K562 (cell line): ENCODE measurements around the gene RPL15. TPM values are rescaled to one million over a fixed set of nuclear protein-coding genes. Genes with fewer than 3 reads are reported as not detected.
A peak's percentile ranks its signal among the peaks of the same experiment; 100 is the strongest.

Experiments used
- ATAC-seq: fragments of 200-7000 bp; cut with Tn5 transposase; 3 replicates; pipeline ENCODE4 v1.9.1; 2020; ENCODE audit warnings: moderate library complexity
- BruUV-seq: library from RNA; stranded (reverse); fragments of 400-500 nt; replicated peaks from 2 replicates; lab custom pipeline; 2021; lab: Mats Ljungman, UMichigan
- CTCF ChIA-PET: fragments of 300-600 bp; formaldehyde crosslinking; extraction: SDS; loops from one replicate; lab custom pipeline; 2021; ENCODE audit warnings: low intra/inter-chr PET ratio; lab: Yijun Ruan, JAX
- POLR2A ChIA-PET: fragments of 300-600, 350-650 bp; sonication (Branson Sonifier 250); formaldehyde crosslinking; extraction: SDS; loops from one replicate; lab custom pipeline; 2021; ENCODE audit warnings: antibody characterized with exemption, inconsistent platforms; lab: Yijun Ruan, JAX
- DNase-seq, 4 experiments: peaks; one replicate each; pipeline versions ENCODE4 v3.0.0 to v3.0.0-alpha.2; 2011 to 2018; ENCODE audit warnings: low spot score in 3 of 4, mixed read lengths in 3 of 4; ENCODE audit errors: extremely low read depth in 1 of 4
- FAIRE-seq: peaks from 2 replicates; lab custom pipeline; 2011; peaks lifted over from hg19 to GRCh38; lab: Jason Lieb, UNC
- H2AFZ ChIP-seq: 2 replicates; pipeline ENCODE4 v1.6.0; 2011; ENCODE audit warnings: low read depth, low read length, control low read depth, inconsistent platforms
- H3K27ac ChIP-seq: fragments of 200-600 bp; 3 replicates; pipeline ENCODE4 v1.8.0; 2011; ENCODE audit warnings: low read depth, mild to moderate bottlenecking, control low read depth, inconsistent platforms, low read length, moderate library complexity, mixed read lengths; ENCODE audit errors: extremely low read depth
- H3K27me3 ChIP-seq, 2 experiments: fragments of 300-600 bp in 1 of 2; 2 replicates in 1 of 2; 3 replicates in 1 of 2; pipeline versions ENCODE4 v1.6.0 to v1.8.0; 2011; ENCODE audit warnings: inconsistent platforms in 2 of 2, low read length in 2 of 2, mild to moderate bottlenecking in 1 of 2, mixed read lengths in 1 of 2, moderate library complexity in 1 of 2; ENCODE audit not compliant: control insufficient read depth in 2 of 2, insufficient read depth in 2 of 2
- H3K36me3 ChIP-seq: fragments of 300-600 bp; 3 replicates; pipeline ENCODE4 v1.8.0; 2011; ENCODE audit warnings: mild to moderate bottlenecking, low read length, inconsistent platforms; ENCODE audit not compliant: control insufficient read depth, insufficient read depth
- H3K4me1 ChIP-seq, 2 experiments: fragments of 200-600 bp in 1 of 2; replicated peaks in 1 of 2; 2 replicates in 1 of 2; 3 replicates in 1 of 2; pipeline versions ENCODE4 v1.5.1 to v1.8.0; 2011; ENCODE audit warnings: inconsistent platforms in 2 of 2, low read length in 2 of 2, mild to moderate bottlenecking in 1 of 2, mixed read lengths in 1 of 2, moderate library complexity in 1 of 2; ENCODE audit not compliant: control insufficient read depth in 2 of 2, insufficient read depth in 2 of 2
- H3K4me2 ChIP-seq: 2 replicates; pipeline ENCODE4 v1.6.1; 2011; ENCODE audit warnings: low read length, control low read depth, inconsistent platforms, mixed read lengths; ENCODE audit not compliant: insufficient read depth
- H3K4me3 ChIP-seq: fragments of 200-600 bp; sonication (generic), shearing (Covaris generic); 2 replicates; pipeline ENCODE4 v1.5.1; 2016; ENCODE audit warnings: control low read depth, inconsistent platforms
- H3K79me2 ChIP-seq: fragments of 200-600 bp; 3 replicates; pipeline ENCODE4 v1.8.0; 2011; ENCODE audit warnings: low read length, inconsistent platforms; ENCODE audit not compliant: control insufficient read depth, insufficient read depth
- H3K9ac ChIP-seq, 2 experiments: 2 replicates each; pipeline versions ENCODE4 v1.6.0 to v1.6.1; 2011; ENCODE audit warnings: low read depth in 2 of 2, low read length in 2 of 2, control low read depth in 1 of 2, inconsistent platforms in 1 of 2, mild to moderate bottlenecking in 1 of 2, mixed read lengths in 1 of 2; ENCODE audit not compliant: insufficient read depth in 1 of 2
- H3K9me1 ChIP-seq: one replicate; pipeline ENCODE4 v1.6.0; 2011; ENCODE audit warnings: inconsistent platforms, mild to moderate bottlenecking, low read length, moderate library complexity; ENCODE audit not compliant: control insufficient read depth, insufficient read depth
- H3K9me3 ChIP-seq: replicated peaks from 2 replicates; pipeline ENCODE4 v1.5.1; 2011; ENCODE audit warnings: low read depth, low read length, inconsistent platforms; ENCODE audit not compliant: control insufficient read depth, insufficient read depth
- H4K20me1 ChIP-seq: replicated peaks from 2 replicates; pipeline ENCODE4 v1.6.1; 2011; ENCODE audit warnings: low read length, inconsistent platforms, mixed read lengths; ENCODE audit not compliant: control insufficient read depth, insufficient read depth
- RAD21 ChIP-seq, 2 experiments: fragments of 250-450 bp in 1 of 2; fragments of 450-650 bp in 1 of 2; sonication (Bioruptor Pico) in 1 of 2; formaldehyde crosslinking in 1 of 2; IDR thresholded peaks in 1 of 2; conservative IDR thresholded peaks in 1 of 2; 2 replicates each; pipeline versions ENCODE4 v1.4.0 to v1.8.0; 2020 to 2022; ENCODE audit warnings: mild to moderate bottlenecking in 2 of 2, moderate library complexity in 1 of 2
- TOE1 ChIP-seq, 2 experiments: fragments of 450-650 bp in 1 of 2; sonication (generic) in 1 of 2; formaldehyde crosslinking in 1 of 2; IDR thresholded peaks; 2 replicates each; pipeline versions ENCODE4 v1.7.1 to v1.8.0; 2016 to 2022; ENCODE audit warnings: borderline replicate concordance in 2 of 2, mild to moderate bottlenecking in 2 of 2, antibody characterized with exemption in 1 of 2, inconsistent platforms in 1 of 2, low read depth in 1 of 2, missing genetic modification reagents in 1 of 2, moderate library complexity in 1 of 2
- ZNF77 ChIP-seq: fragments of 250-450 bp; sonication (Bioruptor Pico); IDR thresholded peaks from 2 replicates; pipeline ENCODE4 v1.5.0; 2020
- WGBS: fragments of 100-300 bp; shearing (Covaris generic); methylation state at CpG from one replicate; pipeline ENCODE4 v1.1.6; 2016; ENCODE audit warnings: low coverage, mixed read lengths; ENCODE audit not compliant: insufficient coverage; ENCODE audit errors: missing lambda C conversion rate; 5-methylcytosine and 5-hydroxymethylcytosine counted together
- in situ Hi-C: fragments of 300-500 bp; cut with MboI; formaldehyde crosslinking; loops from 4 replicates; pipeline ENCODE4 v1.15.0; 2018; ENCODE audit warnings: inconsistent platforms, mixed read lengths
- intact Hi-C: fragments of 100-400 bp; cut with micrococcal nuclease; formaldehyde crosslinking; loops from 2 replicates; pipeline ENCODE4 v1.14.2; 2022
- polyA plus RNA-seq, 8 experiments: library from polyadenylated mRNA; depleted of rRNA in 4 of 8; stranded (reverse) in 5 of 8; unstranded in 3 of 8; fragments of >200 nt; fragmentation: Nextera tagmentation in 2 of 8; fragmentation: Illumina TruSeq in 1 of 8; extraction: Ambion mirVana in 2 of 8; extraction: Trizol in 1 of 8; gene quantifications; 2 replicates each; pipeline versions ENCODE4 v1.2.1 to v1.2.3, GENCODE V29; 2011 to 2014; ENCODE audit warnings: inconsistent platforms in 1 of 8, missing spikeins in 1 of 8
- total RNA-seq, 7 experiments: library from RNA; depleted of rRNA in 6 of 7; stranded (reverse); fragments of >200 nt in 6 of 7; fragmentation: Illumina TruSeq in 2 of 7; extraction: Trizol in 2 of 7; gene quantifications; 2 replicates each; pipeline versions ENCODE4 v1.2.1 to v1.2.3, GENCODE V29; 2011 to 2021; ENCODE audit warnings: low replicate concordance in 1 of 7
- TF ChIP-seq, protein P1 (sequence below), 3 experiments: IDR thresholded peaks in 2 of 3; conservative IDR thresholded peaks in 1 of 3; 2 replicates each; pipeline ENCODE4 v1.5.1; 2011 to 2012; ENCODE audit warnings: low read length in 3 of 3, mild to moderate bottlenecking in 3 of 3, control low read depth in 2 of 3, improper control_type of control experiment in 1 of 3, inconsistent platforms in 1 of 3, low read depth in 1 of 3, mixed read lengths in 1 of 3, moderate library complexity in 1 of 3; ENCODE audit not compliant: insufficient read depth in 2 of 3

The RPL15 gene
- total and polyA plus RNA-seq, 9 of the 15 experiments (the other 6 are each of a cell fraction or from before 2014, with no cell fraction given): 2,393 to 8,850 (median 3,928) TPM

DNA sequence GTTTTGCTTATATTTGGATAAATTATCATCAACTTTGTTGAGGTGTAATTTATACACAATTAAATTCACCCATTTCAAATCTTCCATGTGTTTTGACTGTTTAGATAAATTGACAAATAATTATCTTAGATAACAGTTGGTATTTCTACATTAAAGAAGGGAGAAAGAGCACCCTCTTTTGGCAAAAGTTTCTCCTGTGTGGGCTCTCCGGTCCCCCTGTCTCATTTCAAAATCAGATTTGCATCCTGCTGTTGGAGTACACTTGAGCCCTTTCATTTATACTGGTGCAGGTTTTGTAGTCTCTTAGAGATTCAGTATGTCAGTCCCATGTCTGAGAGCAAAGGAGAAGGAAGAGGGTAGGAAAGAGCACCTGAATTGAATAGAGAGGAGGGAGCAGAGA, 49.5 kb upstream of the RPL15 start:
- FAIRE-seq: no peak
- Histone ChIP-seq H3K27ac (no peak overlapping the region), H3K4me3 (no peak overlapping the region), H3K9me3 (no peaks in the 10 kb centered on the region), H3K36me3 (peaks cover 5% of the 10 kb centered on the region; the same call in 1 of the 3 replicates), H3K4me1 (no peaks in the 10 kb centered on the region; a peak in 1 of 5 replicates), H2AFZ (no peak overlapping the region), H3K9ac (no peak overlapping the region)
- POLR2A ChIA-PET: no interaction called here
- intact Hi-C loops: loop anchor here (5.0 kb wide), 1 partner anchor 60 kb away; the partner anchor contains the start of gene UBE2E1
- no TSS peak for BruUV-seq
- 28% methylated on average over 1 of the region's 1 CpG for WGBS
- TF ChIP-seq TOE1 (IDR thresholded peaks at IDR 0.05; ENCODE audit: borderline replicate concordance) (no peak), TOE1 (CRISPR knock-in tag; IDR thresholded peaks at IDR 0.05; ENCODE audit: borderline replicate concordance, low read depth) (no peak), RAD21 (CRISPR knock-in tag; conservative IDR thresholded peaks at IDR 0.05 in 1 of 2, IDR thresholded peaks at IDR 0.05 in 1 of 2) (peak; percentile 25 to 28; a peak in 2 of 4 replicates), ZNF77 (no peak)
- TF ChIP-seq, protein P1, sequence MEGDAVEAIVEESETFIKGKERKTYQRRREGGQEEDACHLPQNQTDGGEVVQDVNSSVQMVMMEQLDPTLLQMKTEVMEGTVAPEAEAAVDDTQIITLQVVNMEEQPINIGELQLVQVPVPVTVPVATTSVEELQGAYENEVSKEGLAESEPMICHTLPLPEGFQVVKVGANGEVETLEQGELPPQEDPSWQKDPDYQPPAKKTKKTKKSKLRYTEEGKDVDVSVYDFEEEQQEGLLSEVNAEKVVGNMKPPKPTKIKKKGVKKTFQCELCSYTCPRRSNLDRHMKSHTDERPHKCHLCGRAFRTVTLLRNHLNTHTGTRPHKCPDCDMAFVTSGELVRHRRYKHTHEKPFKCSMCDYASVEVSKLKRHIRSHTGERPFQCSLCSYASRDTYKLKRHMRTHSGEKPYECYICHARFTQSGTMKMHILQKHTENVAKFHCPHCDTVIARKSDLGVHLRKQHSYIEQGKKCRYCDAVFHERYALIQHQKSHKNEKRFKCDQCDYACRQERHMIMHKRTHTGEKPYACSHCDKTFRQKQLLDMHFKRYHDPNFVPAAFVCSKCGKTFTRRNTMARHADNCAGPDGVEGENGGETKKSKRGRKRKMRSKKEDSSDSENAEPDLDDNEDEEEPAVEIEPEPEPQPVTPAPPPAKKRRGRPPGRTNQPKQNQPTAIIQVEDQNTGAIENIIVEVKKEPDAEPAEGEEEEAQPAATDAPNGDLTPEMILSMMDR (IDR thresholded peaks at IDR 0.05 in 2 of 3, conservative IDR thresholded peaks at IDR 0.05 in 1 of 3; ENCODE audit: insufficient read depth in 2 of 3, low read depth in 1 of 3, low read length in 3 of 3): peak in 1 of 3 experiments; percentile 42; a peak in 2 of 6 replicates
- TF ChIP-seq, all 486 proteins: peak for 2
- Histone ChIP-seq H3K9me1 (no peaks in the 10 kb centered on the region), H3K4me2 (no peak overlapping the region), H3K79me2 (peaks cover 34% of the 10 kb centered on the region), H4K20me1 (peaks cover 7% of the 10 kb centered on the region), H3K27me3 (no peaks in the 10 kb centered on the region)
- no peak for ATAC-seq
- CTCF ChIA-PET: no interaction called here
- no peak for DNase-seq
- in situ Hi-C loops: no loop called here
